Effector memory CD8-positive, alpha-beta T cell (primary cell): ENCODE results near the gene PHKG2.

Experiments used
- ATAC-seq: fragments of 150-1000 bp; cut with Tn5 transposase; replicated peaks from 2 replicates; pipeline ENCODE4 v1.10.0; 2021; ENCODE audit warnings: mild to moderate bottlenecking, moderate library complexity
- DNase-seq, 3 experiments: peaks; one replicate each; pipeline ENCODE4 v3.0.0; 2021
- H3K27ac Mint-ChIP-seq, 2 donors: one replicate each; pipeline ENCODE4 v1.8.0; 2022; ENCODE audit warnings: mild to moderate bottlenecking in 2 of 2, mixed read lengths in 2 of 2, moderate library complexity in 2 of 2
- H3K27me3 Mint-ChIP-seq, 2 donors: one replicate each; pipeline ENCODE4 v1.8.0; 2022; ENCODE audit warnings: mixed read lengths in 2 of 2
- H3K36me3 Mint-ChIP-seq: one replicate; pipeline ENCODE4 v1.8.0; 2022; ENCODE audit warnings: mild to moderate bottlenecking, moderate library complexity, mixed read lengths; ENCODE audit not compliant: insufficient read depth
- H3K4me1 Mint-ChIP-seq, 2 donors: one replicate each; pipeline ENCODE4 v1.8.0; 2022; ENCODE audit warnings: low read depth in 2 of 2, mixed read lengths in 2 of 2
- H3K4me3 Mint-ChIP-seq, 2 donors: one replicate each; pipeline ENCODE4 v1.8.0; 2022; ENCODE audit warnings: mild to moderate bottlenecking in 2 of 2, mixed read lengths in 2 of 2, moderate library complexity in 2 of 2
- H3K9me3 Mint-ChIP-seq, 2 donors: one replicate each; pipeline ENCODE4 v1.8.0; 2022; ENCODE audit warnings: mixed read lengths in 2 of 2

PHKG2 gene

DNA sequence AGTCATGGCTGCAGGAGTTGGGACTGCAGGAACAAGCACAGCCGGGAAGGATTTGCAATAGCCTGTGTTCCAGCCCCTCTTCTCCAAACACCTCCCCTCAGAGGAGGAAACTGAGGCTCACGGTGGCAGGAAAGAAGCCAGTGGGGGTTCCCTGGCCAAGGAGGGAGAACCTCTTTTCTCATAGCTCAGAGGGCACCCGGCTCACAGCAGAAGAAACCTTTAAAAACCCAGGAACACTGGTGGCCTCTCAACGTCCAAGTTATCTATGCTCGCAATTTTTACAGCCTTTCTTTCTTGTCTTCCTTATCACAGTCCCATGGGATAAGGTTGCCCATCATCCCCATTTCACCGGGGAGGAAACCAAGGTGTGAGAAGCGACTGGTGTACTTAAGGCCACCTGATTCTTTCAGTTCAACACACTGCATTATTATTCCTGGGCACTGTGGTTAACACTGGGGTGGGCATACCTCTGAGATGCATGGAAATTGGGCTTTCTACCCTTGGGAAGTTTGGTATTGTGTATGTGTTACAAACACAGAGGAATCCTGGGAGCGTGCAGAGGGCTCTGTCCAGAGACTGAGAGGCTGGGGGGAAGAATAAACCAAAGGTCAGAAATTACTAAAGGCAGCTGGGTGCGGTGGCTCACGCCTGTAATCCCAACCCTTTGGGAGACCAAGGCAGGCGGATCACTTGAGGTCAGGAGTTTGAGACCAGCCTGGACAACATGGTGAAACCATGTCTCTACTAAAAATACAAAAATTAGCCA lies 39.6 kb downstream of the PHKG2 start:
- Mint-ChIP-seq H3K9me3 (no peaks in the 10 kb centered on the region), H3K4me3 (peak overlapping the region; percentile 83 to 88), H3K27ac (no peak overlapping the region), H3K36me3 (no peaks in the 10 kb centered on the region), H3K27me3 (peaks cover 14 to 20% of the 10 kb centered on the region in 2 donors), H3K4me1 (peaks cover 5 to 8% of the 10 kb centered on the region in 2 donors)
- no peak for ATAC-seq
- DNase-seq: no peak

- ATAC-seq (no peak), DNase-seq (no peak)
- H3K4me3 Mint-ChIP-seq: no peak overlapping the region
- no peaks in the 10 kb centered on the region for H3K36me3 Mint-ChIP-seq
- H3K4me1 Mint-ChIP-seq: no peaks in the 10 kb centered on the region
- no peak overlapping the region for H3K27ac Mint-ChIP-seq
- H3K27me3 Mint-ChIP-seq: peaks cover 0 to 2% of the 10 kb centered on the region in 2 donors
- H3K9me3 Mint-ChIP-seq: no peaks in the 10 kb centered on the region
Observed at GRCh38 chr16:30793508-30794069, 45.4 kb downstream of the PHKG2 start.

DNA sequence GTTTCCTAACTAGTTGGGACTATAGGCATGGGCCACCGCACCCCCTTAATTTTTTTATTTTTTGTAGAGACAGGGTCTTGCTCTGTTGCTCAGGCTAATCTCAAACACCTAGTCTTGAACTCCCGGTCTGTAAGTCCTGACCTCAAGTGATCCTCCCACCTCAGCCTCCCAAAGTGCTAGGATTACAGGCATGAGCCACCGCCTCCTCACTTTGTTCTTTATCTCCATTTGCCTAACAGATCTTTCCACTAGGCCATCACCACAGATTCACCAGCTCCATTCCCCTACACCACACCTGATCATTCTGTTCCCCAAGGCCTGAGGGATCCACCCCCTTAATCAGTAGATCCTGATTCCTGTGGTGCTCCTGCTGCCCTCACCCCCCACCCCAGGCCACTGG lies 46.4 kb downstream of the PHKG2 start:
- H3K4me3 Mint-ChIP-seq: no peak overlapping the region
- DNase-seq (no peak), ATAC-seq (no peak)
- no peak overlapping the region for H3K27ac Mint-ChIP-seq
- H3K4me1 Mint-ChIP-seq: no peaks in the 10 kb centered on the region
- no peaks in the 10 kb centered on the region for H3K27me3 Mint-ChIP-seq
- no peaks in the 10 kb centered on the region for H3K9me3 Mint-ChIP-seq
- no peaks in the 10 kb centered on the region for H3K36me3 Mint-ChIP-seq

- Mint-ChIP-seq H3K36me3 (no peaks in the 10 kb centered on the region), H3K4me1 (no peaks in the 10 kb centered on the region), H3K27ac (no peak overlapping the region), H3K4me3 (no peak overlapping the region), H3K27me3 (no peaks in the 10 kb centered on the region), H3K9me3 (no peaks in the 10 kb centered on the region)
- DNase-seq (no peak), ATAC-seq (no peak)
Observed at GRCh38 chr16:30797670-30798309, 49.6 kb downstream of the PHKG2 start.
